Astrocyte of the spinal cord (primary cell): ENCODE measurements around the gene MYT1.

ENCODE experiments used
- DNase-seq: peaks from one replicate; pipeline ENCODE4 v3.0.0; 2011; ENCODE audit warnings: low read depth, low spot score
- H3K4me3 ChIP-seq: 2 replicates; pipeline ENCODE4 v1.5.1; 2011; ENCODE audit warnings: low read depth, mild to moderate bottlenecking, low read length, moderate library complexity
- in situ Hi-C: cut with HindIII; loops from 2 replicates; pipeline ENCODE4 v1.10.0; 2017; ENCODE audit warnings: low sequenced_read_pairs
- TF ChIP-seq, protein P1 (sequence below): IDR thresholded peaks from 2 replicates; pipeline ENCODE4 v1.5.1; 2012; ENCODE audit warnings: low read depth, mild to moderate bottlenecking, low read length, inconsistent platforms

MYT1 gene

DNA sequence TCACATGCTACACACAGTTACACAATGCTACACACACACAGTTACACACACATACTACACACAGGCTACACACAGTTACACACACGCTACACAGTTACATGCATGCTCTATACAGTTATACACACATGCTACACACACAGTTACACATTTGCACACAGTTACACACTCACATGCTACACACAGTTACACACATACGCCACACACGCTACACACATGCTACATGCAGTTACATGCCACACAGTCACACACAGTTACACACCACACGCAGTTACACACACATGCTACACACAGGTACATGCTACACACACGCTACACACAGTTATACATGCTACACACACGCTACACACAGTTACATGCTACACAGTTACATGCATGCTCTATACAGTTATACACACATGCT is 15.6 kb downstream of the MYT1 start:
- in situ Hi-C loops, result no loop called here
- DNase-seq, result no peak
- H3K4me3 ChIP-seq, result no peak overlapping the region
- TF ChIP-seq, protein P1, sequence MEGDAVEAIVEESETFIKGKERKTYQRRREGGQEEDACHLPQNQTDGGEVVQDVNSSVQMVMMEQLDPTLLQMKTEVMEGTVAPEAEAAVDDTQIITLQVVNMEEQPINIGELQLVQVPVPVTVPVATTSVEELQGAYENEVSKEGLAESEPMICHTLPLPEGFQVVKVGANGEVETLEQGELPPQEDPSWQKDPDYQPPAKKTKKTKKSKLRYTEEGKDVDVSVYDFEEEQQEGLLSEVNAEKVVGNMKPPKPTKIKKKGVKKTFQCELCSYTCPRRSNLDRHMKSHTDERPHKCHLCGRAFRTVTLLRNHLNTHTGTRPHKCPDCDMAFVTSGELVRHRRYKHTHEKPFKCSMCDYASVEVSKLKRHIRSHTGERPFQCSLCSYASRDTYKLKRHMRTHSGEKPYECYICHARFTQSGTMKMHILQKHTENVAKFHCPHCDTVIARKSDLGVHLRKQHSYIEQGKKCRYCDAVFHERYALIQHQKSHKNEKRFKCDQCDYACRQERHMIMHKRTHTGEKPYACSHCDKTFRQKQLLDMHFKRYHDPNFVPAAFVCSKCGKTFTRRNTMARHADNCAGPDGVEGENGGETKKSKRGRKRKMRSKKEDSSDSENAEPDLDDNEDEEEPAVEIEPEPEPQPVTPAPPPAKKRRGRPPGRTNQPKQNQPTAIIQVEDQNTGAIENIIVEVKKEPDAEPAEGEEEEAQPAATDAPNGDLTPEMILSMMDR, result no peak

DNA sequence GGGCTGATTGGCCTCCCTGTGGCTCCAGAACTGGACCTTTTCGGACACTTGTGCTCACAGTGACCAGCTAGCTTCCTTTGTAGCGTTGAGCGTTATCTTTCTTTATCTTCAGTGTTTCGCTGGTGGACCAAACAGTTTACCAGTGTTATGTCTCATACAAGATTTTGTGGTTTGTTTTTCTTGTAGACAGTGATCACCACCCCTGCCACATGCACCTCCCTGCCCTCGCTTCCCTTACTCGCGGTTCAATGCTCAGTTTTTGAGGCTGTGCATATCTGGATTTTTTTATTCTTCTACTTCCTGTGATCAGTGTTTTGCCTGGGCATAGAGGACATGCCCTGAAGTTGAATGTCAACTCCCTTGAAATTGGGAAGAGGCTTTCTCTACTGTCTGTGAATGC is 16.4 kb downstream of the MYT1 start:
- in situ Hi-C loops, result no loop called here
- TF ChIP-seq, protein P1, result no peak
- DNase-seq, result no peak
- no peak overlapping the region for H3K4me3 ChIP-seq

DNA sequence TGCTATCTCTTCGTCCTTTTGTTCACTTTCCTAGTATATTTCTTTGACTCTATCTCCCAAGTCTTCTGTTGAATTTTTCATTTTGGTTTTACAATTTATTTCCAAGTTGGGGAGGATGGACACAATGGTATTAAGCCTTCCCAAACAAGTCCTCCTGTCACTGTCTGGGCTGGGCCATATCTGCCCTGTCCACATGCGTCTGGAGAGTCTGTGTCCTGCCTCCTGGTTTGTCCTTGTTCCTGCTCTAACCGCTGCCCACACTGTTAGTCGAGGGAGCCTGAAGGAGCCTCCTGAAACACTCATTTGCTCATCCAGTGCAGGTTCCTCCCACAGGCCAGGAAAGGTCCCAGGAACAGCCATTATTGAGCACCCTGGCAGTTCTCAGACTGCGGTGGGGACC is 17.1 kb downstream of the MYT1 start:
- in situ Hi-C loops, result no loop called here
- TF ChIP-seq, protein P1, result no peak
- H3K4me3 ChIP-seq, result no peak overlapping the region
- no peak for DNase-seq

DNA sequence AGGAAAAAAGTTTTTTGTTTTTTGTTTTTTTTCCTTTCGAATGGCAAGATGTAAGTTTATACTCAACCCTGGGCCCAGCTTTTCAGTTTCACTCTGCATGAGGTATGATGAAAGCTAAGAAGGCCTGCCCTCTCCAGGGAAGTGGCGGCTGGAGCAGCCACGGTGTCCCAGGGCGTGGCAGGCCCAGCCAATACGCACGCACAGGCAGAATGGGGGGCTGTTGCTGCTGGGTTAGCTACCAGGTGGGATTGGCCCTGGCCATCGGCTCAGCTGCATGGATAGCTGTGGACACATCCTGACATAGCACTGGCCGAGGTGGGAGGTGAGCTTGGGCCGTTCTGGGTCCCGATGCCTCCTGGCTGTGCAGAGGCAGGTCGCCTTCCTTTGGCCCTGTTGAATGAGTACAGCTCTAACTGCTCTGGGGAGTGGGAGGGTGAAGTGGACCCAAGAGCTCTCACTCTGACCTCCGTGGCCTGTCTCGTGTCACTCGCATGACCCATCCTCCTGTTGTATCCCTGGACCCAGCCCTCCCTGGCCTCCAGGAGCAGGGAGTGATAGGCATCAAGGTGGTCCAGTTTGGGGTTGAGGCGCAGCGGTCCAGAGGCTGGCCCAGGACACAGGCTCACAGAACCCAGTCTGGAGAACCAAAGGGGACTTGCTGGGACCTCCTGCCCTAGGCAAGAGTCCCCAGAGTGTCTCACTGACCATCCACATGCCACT is 18.1 kb downstream of the MYT1 start:
- TF ChIP-seq, protein P1, result no peak
- DNase-seq, result no peak
- in situ Hi-C loops, result no loop called here
- H3K4me3 ChIP-seq, result no peak overlapping the region

DNA sequence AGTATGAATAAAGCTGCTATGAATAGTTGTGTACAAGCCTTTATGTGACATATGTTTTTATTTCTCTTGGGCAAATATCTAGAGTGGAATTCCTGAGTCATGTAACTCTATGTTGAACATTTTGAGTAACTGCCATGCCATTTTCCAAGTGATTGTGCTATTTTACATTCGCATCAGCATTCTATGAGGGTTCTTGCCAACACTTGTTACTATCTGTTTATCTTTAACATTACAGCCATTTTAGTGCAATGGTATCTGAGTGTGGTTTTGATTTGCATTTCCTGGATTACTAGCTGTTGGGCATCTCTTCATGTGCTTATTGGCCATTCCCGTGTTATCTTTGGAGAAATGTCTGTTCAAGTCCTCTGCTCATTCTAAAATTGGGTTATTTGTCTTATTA is 19.1 kb downstream of the MYT1 start:
- TF ChIP-seq, protein P1, result no peak
- no peak overlapping the region for H3K4me3 ChIP-seq
- DNase-seq, result no peak
- in situ Hi-C loops, result no loop called here

DNA sequence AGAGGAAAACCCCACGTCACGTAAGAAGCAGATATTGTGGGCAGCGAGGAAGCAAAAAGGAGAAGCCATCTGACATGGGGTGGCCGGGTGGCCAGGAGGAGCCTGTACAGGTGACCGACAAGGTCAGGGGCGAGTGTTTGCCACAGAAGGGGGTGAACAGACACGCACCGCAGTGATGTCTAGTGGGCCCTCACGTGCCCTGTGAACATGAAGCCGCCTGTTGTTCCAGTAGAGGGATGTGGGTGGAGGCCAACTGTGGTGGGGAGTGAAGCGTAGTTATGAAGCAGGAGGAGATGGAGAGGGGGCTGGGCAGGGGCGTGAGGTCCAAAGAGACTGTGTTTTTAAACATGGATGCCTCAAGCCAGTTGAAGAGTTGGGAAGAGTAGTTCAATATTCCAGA is 20.5 kb downstream of the MYT1 start:
- DNase-seq, result no peak
- TF ChIP-seq, protein P1, result no peak
- in situ Hi-C loops, result no loop called here
- H3K4me3 ChIP-seq, result no peak overlapping the region
